KOPT-K1 (cell line): ENCODE results near the gene PSD2.

ENCODE experiments used
- H3K27ac ChIP-seq: fragments of 200-600 bp; sonication (generic); 2 replicates; pipeline ENCODE4 v1.5.1; 2016; ENCODE audit warnings: antibody characterized with exemption, mild to moderate bottlenecking, low read depth, low read length; ENCODE audit not compliant: poor library complexity, severe bottlenecking
- H3K36me3 ChIP-seq: fragments of 200-600 bp; sonication (generic); 2 replicates; pipeline ENCODE4 v1.5.1; 2017; ENCODE audit warnings: antibody characterized with exemption, mild to moderate bottlenecking, low read length, moderate library complexity; ENCODE audit not compliant: insufficient read depth
- H3K9me3 ChIP-seq: fragments of 200-600 bp; sonication (generic); 2 replicates; pipeline ENCODE4 v1.5.1; 2017; ENCODE audit warnings: antibody characterized with exemption, low read length, mild to moderate bottlenecking; ENCODE audit not compliant: insufficient read depth, poor library complexity, severe bottlenecking

The PSD2 gene

DNA sequence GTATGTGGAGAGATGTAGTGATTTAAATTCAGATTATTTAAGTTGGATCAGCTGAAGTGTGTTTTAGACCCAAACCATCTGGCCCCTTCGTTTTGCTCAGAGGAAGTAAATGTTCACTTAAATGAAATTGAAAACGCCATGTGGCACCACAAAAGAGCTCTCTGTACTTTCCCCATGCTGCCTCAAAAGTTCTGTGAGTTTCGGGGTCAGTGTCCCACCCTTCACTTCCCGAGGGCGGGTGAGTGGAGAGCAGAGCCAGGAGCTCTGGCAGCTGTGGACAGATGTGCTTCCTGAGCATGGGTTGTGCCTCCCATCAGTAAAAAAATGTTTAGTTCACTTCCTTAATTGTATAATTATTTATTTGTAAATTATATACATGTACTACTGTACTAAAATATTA, 48.4 kb downstream of the PSD2 start:
- no peak overlapping the region for H3K27ac ChIP-seq

DNA sequence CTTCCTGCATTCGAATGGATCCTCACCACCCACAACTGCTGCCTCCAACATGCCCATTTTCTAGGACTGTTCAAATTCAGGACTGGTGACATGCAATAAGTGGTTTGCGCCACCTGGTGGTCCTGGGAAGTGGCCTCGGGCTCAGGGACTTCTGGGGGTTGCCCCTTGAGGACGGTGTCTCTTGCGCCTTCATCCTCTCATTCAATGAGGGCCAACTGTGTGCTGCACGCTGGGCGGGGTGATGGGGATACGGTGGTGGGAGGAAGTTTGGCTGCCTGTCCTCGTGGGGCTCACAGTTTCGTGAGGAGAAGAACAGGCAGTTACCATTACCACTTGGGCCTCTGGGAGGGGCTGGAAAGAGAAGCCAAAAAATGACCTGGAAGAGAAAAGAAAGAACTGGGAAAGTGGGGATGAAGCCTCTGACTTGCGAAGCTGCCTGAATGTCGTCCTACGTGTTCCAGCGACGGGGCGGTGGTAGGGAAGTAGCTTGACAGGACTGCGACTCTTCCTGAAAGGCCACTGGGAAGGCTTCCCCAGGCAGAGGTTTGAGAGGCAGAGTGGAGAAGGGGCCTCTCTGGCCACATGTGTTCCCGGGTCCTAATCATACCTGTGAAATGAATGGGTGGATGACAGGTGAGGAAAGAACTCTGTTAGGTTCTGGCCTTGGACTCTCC, 49.0 kb downstream of the PSD2 start:
- Histone ChIP-seq H3K36me3 (no peaks in the 10 kb centered on the region), H3K27ac (no peak overlapping the region), H3K9me3 (no peaks in the 10 kb centered on the region)

More for the DNA sequence above, 48.4 kb downstream of the PSD2 start:
- Histone ChIP-seq H3K36me3 (no peaks in the 10 kb centered on the region), H3K9me3 (no peaks in the 10 kb centered on the region)

DNA sequence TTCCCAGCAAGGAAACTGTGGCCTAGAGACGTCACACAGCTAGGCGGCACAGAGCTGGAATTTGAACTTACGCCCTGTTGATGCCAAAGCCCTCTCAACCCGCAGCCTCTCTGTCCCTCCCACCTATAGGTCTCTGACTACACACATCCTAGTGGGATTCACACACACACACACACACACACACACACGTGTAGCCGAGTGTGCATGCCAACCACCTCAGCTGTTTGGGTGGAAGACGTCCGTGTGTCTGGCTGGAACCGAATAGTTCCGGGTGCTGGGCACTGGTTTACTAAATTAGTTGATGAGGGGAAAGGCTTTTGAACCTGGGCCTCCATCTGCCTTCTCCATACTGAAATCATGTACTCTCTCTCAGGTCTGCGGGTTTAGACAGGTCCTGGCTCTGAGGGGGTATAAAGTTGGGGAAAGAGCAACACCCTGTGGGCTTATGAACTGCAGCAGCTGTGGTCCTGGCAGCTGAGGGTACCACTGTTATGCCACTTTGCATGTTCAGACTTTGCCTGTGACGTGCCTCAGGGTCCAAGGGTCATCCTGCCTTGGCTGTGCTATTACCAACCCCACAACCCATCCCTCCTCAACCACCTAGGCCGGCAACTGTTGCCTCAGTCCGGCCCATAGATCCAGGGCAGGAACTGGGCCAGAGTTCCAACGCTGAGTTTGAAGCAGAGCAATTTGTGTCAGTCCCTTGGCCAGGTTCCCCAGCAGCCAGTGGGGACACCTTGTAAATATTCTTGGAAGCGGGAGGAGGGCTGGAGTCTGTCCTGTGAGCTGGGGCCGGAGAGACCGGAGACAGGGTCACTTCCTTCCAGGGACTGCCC, 50.5 kb downstream of the PSD2 start:
- H3K9me3 ChIP-seq = no peaks in the 10 kb centered on the region
- no peaks in the 10 kb centered on the region for H3K36me3 ChIP-seq
- no peak overlapping the region for H3K27ac ChIP-seq

DNA sequence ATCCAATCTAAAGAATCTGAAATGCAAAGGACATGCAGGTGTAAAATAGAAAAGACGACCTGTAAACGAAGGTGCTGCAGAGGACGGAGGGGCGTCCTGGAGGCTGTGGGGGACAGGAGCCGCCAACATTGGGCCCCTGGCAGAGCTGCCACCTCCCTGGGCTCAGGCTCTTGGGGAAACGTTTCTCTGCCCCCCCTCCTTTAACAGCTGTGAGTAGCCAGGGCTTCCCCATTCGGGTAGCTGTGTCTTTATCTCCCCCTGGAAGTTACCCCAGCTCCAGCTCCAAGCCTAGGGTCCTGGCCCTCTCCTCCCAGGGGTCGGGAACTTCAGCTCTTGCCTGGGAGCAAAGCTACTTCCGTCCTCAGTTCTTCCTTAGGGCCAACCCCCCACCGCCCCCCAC, 51.5 kb downstream of the PSD2 start:
- Histone ChIP-seq H3K9me3 (no peaks in the 10 kb centered on the region), H3K36me3 (no peaks in the 10 kb centered on the region), H3K27ac (no peak overlapping the region)

DNA sequence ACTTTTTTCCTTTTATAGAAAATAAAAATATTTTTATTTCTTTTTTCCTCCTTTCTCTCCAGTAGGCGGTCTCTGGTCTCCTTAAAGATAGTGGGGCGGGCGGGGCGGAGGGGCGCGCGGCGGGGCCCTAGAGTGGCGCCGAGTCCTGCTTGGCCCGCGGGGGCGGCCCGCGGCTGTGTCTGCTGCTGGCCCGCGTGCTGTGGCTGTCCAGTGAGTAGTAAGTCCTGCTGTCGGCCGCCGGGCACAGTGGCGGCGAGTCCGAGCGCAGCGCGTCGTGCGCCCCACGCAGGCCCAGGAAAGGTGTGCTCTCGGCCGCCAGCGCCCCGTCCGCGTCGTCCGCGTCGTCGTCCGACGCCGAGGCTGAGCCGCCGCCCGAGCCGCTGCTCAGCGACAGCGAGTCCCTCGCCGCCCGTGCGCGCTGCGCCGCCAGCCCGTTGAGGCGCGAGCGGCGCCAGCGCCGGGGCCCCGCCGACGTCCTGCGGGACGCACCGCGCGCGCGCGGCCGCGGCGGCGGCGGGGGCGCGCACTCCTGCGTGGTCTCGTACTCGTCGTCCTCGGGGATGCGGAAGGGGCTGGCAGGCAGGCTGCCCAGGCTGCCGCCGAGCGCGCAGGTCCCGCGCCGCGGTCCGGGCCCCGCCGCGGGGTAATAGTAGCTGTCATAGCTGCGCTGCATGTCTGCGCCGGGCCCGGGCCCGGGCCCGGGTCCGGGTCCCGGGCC, 52.3 kb downstream of the PSD2 start:
- Histone ChIP-seq H3K9me3 (no peaks in the 10 kb centered on the region), H3K36me3 (no peaks in the 10 kb centered on the region), H3K27ac (no peak overlapping the region)

DNA sequence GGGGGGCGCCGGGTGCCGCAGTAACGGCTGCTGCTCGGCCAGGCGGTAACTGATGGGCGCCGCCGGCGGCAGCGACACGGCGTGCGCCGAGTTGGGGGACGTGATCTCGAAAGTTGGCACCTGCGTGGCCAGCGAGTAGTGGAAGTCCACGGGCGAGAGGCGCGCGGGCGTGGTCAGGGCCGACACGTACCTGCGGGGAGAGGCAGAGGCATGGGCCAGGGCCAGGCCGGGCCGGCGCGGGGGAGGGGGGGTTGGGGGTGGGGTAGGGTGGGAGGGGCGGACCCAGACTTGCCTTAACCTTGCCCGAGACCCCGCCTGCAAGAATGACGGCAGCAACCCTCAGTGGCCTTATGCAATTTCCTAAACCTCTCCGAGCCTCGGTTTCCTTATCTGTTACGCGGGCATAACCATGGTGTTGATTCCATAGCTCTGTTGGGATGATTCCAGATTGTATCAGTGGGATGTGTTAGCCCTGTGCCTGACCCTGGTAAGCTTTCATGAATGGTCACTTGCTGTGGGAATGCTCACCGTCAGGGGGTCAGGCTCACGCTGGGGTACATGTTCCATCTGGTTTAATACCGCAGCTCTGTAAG, 53.0 kb downstream of the PSD2 start:
- Histone ChIP-seq H3K27ac (no peak overlapping the region), H3K9me3 (no peaks in the 10 kb centered on the region), H3K36me3 (no peaks in the 10 kb centered on the region)

DNA sequence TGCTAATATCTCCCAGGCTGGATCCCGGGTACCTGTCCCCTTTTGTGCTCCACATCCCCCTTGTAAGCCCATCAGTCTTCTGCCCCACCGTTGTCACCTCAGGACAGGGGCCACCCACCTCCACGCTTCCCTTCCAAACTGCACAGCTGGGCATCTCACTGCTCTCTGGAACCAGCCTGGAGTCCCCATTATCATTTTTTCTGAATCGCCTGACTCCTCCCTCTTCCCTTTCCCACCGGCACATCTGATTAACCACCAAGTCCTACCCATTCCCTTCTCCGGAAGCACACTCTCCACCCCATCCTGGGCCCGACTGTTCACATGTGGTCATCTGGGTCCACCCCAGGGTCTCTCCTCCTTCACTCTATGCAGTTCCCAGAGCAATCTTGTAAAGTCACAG, 53.9 kb downstream of the PSD2 start:
- H3K27ac ChIP-seq = no peak overlapping the region
- no peaks in the 10 kb centered on the region for H3K9me3 ChIP-seq
- H3K36me3 ChIP-seq = no peaks in the 10 kb centered on the region

DNA sequence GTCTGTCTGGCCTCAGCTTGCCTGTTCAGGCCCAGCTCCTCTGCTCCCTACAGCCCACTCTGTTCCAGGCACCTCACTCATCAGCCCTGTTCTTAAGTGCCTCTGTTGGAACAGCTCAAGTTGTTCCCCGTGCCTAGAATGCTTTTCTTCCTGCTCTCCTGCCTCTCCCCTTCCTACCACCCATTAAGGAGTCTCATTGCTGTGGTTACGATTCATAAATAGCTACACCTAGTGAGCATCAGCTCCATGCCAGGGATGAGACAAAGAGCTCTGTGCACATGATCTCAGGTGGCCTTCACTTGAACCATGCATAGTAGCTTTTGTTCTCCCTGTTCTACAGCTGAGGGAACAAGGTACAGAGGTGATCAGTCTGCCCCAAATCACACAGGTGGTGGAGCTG, 54.3 kb downstream of the PSD2 start:
- Histone ChIP-seq H3K9me3 (no peaks in the 10 kb centered on the region), H3K36me3 (no peaks in the 10 kb centered on the region), H3K27ac (no peak overlapping the region)

DNA sequence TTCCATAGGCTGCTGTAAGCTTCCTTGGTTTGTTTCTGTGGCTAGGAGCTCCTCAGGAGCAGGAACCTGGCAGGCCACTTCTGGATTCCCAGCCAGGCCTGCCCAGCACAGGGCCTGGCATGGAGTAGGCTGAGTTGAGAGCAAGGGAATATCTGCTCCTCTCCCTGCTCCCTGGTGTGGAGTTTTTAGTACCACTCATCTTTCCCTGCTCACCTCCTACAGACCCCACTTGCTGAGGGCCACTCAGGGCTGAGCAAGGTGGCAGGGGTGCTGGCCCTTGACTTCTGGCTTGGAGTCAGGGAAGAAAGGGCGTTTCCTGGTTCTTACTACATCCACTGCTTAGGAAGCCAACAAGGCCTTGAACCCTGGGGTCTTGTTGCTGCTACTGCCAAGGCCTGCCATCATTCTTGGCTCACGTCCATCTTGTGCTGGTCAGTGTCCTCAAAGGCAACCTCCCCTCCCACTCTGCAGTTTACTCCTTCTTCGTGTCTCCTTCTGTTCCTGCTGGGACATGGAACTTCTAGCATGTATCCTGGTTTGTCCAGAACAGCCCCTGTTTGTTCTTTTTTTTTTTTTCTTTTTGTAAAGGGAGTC, 54.9 kb downstream of the PSD2 start:
- no peaks in the 10 kb centered on the region for H3K9me3 ChIP-seq
- no peak overlapping the region for H3K27ac ChIP-seq
- H3K36me3 ChIP-seq = no peaks in the 10 kb centered on the region

DNA sequence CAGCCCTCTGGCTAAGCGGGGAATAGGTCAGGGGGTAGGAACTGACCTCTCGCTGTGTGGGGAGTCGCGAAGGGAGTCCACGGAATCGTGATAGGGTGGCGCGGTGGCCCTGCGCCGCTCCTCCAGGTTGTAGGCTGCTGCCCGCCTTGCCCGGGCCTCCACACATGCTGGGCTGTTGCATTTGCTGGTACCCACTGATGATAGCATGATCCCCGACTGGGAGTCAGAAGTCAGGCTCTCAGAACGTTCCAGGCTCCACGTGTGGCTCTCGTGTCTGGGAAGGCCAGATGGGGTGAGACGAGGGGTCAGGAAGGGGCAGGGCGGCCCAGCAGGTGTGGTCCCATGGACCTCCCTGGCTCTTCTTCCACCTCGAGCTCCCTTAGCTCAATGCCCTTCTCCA, 56.0 kb downstream of the PSD2 start:
- no peaks in the 10 kb centered on the region for H3K9me3 ChIP-seq
- no peaks in the 10 kb centered on the region for H3K36me3 ChIP-seq
- no peak overlapping the region for H3K27ac ChIP-seq

DNA sequence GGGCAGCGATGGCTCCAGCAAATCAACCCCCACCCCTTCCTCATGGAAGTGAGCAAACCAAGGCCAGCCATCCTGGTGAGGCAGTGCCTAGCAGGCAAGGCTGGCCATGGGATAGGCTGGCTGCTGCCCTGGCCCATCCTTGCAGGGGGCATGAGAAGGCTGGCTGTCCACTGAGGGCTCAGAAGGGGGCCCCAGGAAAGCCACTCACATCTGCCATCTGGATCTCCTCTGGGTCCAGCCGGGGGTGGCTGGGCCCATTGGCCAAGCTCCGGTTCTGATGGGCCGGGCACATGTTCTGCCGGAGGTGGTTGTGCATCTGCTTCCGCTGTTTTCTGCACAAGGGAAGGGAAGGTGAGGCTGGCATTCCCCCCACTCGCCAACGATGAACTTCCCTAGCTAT, 57.1 kb downstream of the PSD2 start:
- Histone ChIP-seq H3K9me3 (no peaks in the 10 kb centered on the region), H3K36me3 (no peaks in the 10 kb centered on the region), H3K27ac (no peak overlapping the region)

DNA sequence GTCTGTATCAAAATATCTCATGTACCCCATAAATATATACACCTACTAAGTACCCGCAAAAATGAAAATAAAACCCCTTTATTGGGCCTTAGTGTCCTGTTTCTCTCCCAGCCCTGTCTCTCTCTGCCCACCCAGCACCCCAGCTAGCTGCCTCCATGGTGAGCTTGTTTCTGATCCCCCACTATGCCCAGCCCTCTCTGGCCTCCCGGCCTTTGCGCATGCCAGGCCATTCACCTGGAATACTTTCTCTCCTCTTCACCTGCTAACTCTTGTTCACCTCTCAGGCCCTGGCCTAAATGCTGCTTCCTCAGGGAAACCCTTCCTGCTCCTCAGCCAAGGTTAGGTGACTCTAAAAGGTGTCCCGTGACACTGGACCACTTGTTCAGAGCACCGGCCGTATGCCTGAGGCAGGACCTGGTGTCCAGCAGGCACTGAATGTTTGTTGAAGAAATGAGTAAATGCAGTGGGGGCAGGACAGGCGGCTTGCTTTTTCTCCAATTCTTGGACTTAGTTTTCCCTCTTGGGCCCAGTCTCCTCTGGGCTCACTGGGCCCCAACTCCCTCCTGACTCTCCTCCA, 58.5 kb downstream of the PSD2 start:
- Histone ChIP-seq H3K9me3 (no peaks in the 10 kb centered on the region), H3K27ac (no peak overlapping the region), H3K36me3 (no peaks in the 10 kb centered on the region)

DNA sequence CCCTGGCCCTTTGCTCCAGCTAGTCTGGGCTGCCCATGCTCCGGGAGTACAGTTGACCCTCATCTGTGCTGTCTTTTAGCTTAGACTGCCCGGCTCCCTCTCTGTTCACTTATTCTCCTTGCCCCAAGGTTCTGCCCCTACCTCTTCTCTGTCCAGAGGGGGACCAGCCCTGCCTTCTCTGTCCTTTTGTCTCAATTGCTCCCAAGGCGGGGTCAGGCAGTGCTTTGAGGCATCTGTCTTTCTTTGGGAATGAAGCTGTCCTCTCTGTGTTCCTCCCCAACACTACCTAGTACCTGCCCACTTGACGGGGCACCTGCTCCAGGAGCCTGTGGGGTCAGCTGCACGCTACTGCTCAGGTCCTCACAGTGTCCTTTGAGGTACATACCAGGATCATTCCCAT, 59.3 kb downstream of the PSD2 start:
- Histone ChIP-seq H3K36me3 (no peaks in the 10 kb centered on the region), H3K27ac (no peak overlapping the region), H3K9me3 (no peaks in the 10 kb centered on the region)

DNA sequence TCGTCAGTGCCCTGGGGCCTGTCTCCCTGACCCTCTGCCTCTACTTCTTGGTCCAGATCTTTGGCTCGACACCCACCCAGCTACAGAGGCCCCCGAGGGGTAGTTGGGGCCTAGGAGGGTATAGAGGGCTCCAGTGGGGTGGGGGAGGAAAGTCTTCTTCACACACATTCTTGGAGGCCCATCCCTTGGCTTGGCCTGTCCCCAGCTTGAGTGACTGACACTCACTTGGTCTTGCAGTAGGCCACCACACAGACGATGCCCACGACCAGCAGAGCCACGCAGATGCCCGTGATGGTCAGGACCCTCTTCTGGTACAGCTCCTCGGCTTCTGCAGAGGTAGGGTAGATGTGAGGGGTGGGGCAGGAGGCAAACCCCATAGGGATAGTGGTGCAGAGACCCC, 59.8 kb downstream of the PSD2 start:
- Histone ChIP-seq H3K9me3 (no peaks in the 10 kb centered on the region), H3K27ac (no peak overlapping the region), H3K36me3 (no peaks in the 10 kb centered on the region)
